PC-3 (cell line): ENCODE results near the gene ORC5. TPM values are rescaled to one million over a fixed set of nuclear protein-coding genes. Genes with fewer than 3 reads are reported as not detected.

ENCODE experiments used
- ATAC-seq: fragments of 200-7000 bp; cut with Tn5 transposase; 2 replicates; pipeline ENCODE4 v1.9.1; 2020; ENCODE audit warnings: mild to moderate bottlenecking, moderate library complexity
- BruUV-seq: library from RNA; stranded (reverse); fragments of 400-500 nt; replicated peaks from 2 replicates; lab custom pipeline; 2021; lab: Mats Ljungman, UMichigan
- CTCF ChIA-PET: fragments of 300-600 bp; sonication (Branson Sonifier 250); formaldehyde crosslinking; loops from one replicate; lab custom pipeline; 2022; ENCODE audit warnings: antibody characterized with exemption; lab: Charles Lee
- POLR2A ChIA-PET: fragments of 300-600 bp; sonication (Branson Sonifier 250); formaldehyde crosslinking; loops from one replicate; lab custom pipeline; 2022; ENCODE audit warnings: antibody characterized with exemption; ENCODE audit not compliant: unreplicated experiment; lab: Charles Lee
- DNase-seq: peaks from one replicate; pipeline ENCODE4 v3.0.0-alpha.2; 2015
- H2AFZ ChIP-seq: fragments of 300-600 bp; sonication (generic); 2 replicates; pipeline ENCODE4 v1.6.0; 2016; ENCODE audit warnings: antibody characterized with exemption, low read length
- H3F3A ChIP-seq: fragments of 300-600 bp; sonication (generic); one replicate; pipeline ENCODE4 v1.6.0; 2017; ENCODE audit warnings: antibody characterized with exemption, low read length, control low read depth, mild to moderate bottlenecking; ENCODE audit not compliant: unreplicated experiment
- H3K27ac ChIP-seq: fragments of 300-600 bp; sonication (generic); 2 replicates; pipeline ENCODE4 v1.5.1; 2016; ENCODE audit warnings: mild to moderate bottlenecking, low read length
- H3K27me3 ChIP-seq: fragments of 300-600 bp; sonication (generic); 2 replicates; pipeline ENCODE4 v1.6.1; 2016; ENCODE audit warnings: low read length, mixed read lengths
- H3K36me3 ChIP-seq: fragments of 300-600 bp; sonication (generic); 2 replicates; pipeline ENCODE4 v1.6.1; 2016; ENCODE audit warnings: low read depth, mixed run types, low read length, mixed read lengths
- H3K4me1 ChIP-seq: fragments of 300-600 bp; sonication (generic); 2 replicates; pipeline ENCODE4 v1.5.1; 2016; ENCODE audit warnings: low read length; ENCODE audit not compliant: insufficient read depth
- H3K4me2 ChIP-seq: fragments of 300-600 bp; sonication (generic); 2 replicates; pipeline ENCODE4 v1.6.0; 2016; ENCODE audit warnings: low read length
- H3K4me3 ChIP-seq: fragments of 300-600 bp; sonication (generic); 2 replicates; pipeline ENCODE4 v1.5.1; 2016; ENCODE audit warnings: mild to moderate bottlenecking, low read length, mixed read lengths
- H3K79me2 ChIP-seq: fragments of 300-600 bp; sonication (generic); 2 replicates; pipeline ENCODE4 v1.6.1; 2017; ENCODE audit warnings: low read length, mixed read lengths
- H3K9ac ChIP-seq: fragments of 300-600 bp; sonication (generic); 2 replicates; pipeline ENCODE4 v1.6.0; 2016; ENCODE audit warnings: mild to moderate bottlenecking, low read length
- H3K9me2 ChIP-seq: fragments of 300-600 bp; sonication (generic); replicated peaks from 2 replicates; pipeline ENCODE4 v1.6.1; 2016; ENCODE audit warnings: mixed run types, low read length, mixed read lengths
- H3K9me3 ChIP-seq: fragments of 300-600 bp; sonication (generic); 2 replicates; pipeline ENCODE4 v1.6.1; 2016; ENCODE audit warnings: low read length, mixed read lengths
- H4K20me1 ChIP-seq: fragments of 300-600 bp; sonication (generic); 2 replicates; pipeline ENCODE4 v1.6.1; 2016; ENCODE audit warnings: low read length, mixed read lengths
- CTCF ChIP-seq: fragments of 300-600 bp; sonication (generic); conservative IDR thresholded peaks from 2 replicates; pipeline ENCODE4 v1.5.1; 2017; ENCODE audit warnings: antibody characterized with exemption, low read depth, mild to moderate bottlenecking, low read length
- EZH2 ChIP-seq: fragments of 300-600 bp; sonication (generic); IDR thresholded peaks from one replicate; pipeline ENCODE4 v1.6.1; 2017; ENCODE audit warnings: antibody characterized with exemption, mild to moderate bottlenecking, low read length; ENCODE audit not compliant: unreplicated experiment
- EZH2phosphoT487 ChIP-seq: fragments of 300-600 bp; sonication (generic); IDR thresholded peaks from 2 replicates; pipeline ENCODE4 v1.6.1; 2018; ENCODE audit warnings: mild to moderate bottlenecking, antibody characterized with exemption, low read length, borderline replicate concordance
- intact Hi-C: fragments of 100-400 bp; cut with micrococcal nuclease; formaldehyde crosslinking; loops from 2 replicates; pipeline ENCODE4 v1.9.0; 2023
- total RNA-seq: library from RNA; depleted of rRNA; stranded (reverse); fragments of >200 nt; gene quantifications from 2 replicates; pipeline ENCODE4 v1.2.3, GENCODE V29; 2014

The ORC5 gene
- total RNA-seq, 1 experiment from 2014 or later: 34.5 TPM

DNA sequence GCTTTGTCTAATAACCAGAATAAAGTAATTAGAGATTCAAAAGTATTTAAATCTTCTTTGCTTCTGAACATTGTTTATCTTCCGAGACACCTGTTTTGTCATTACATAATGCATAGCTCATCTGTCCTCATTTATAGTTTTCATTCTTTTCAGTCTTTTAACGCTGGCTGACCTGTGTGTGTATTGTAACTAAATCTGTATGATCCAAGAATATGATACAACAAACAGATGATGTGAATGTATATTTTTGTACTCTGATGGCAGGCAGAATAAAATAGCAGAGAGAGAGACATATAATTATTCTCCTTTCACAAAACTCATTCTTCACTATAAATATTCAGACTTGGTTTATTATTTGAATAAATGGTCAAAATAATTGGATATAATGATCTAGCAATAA lies 80.6 kb downstream of the ORC5 start:
- Histone ChIP-seq H3K9ac (no peak overlapping the region), H3K27me3 (no peaks in the 10 kb centered on the region), H3F3A (no peaks in the 10 kb centered on the region), H3K79me2 (no peaks in the 10 kb centered on the region), H3K4me2 (no peak overlapping the region), H3K36me3 (0 out of 2 replicates have a peak, but pooled peaks cover 13% of the 10 kb centered on the region), H3K9me3 (no peaks in the 10 kb centered on the region), H3K4me1 (no peaks in the 10 kb centered on the region; the same call in 1 of the 2 replicates), H3K9me2 (no peaks in the 10 kb centered on the region), H2AFZ (no peak overlapping the region), H3K27ac (no peak overlapping the region), H3K4me3 (no peak overlapping the region), H4K20me1 (no peaks in the 10 kb centered on the region)
- CTCF ChIA-PET: no interaction called here
- TF ChIP-seq EZH2 (no peak), CTCF (no peak), EZH2phosphoT487 (no peak)
- DNase-seq (no peak), ATAC-seq (no peak)
- POLR2A ChIA-PET: no interaction called here
- BruUV-seq: no TSS peak
- intact Hi-C loops: no loop called here

GRCh38 chr7:104126411-104126841 lies 81.4 kb downstream of the ORC5 start:
- Histone ChIP-seq H3K4me3 (no peak overlapping the region), H4K20me1 (no peaks in the 10 kb centered on the region), H3K9me2 (no peaks in the 10 kb centered on the region), H3F3A (no peaks in the 10 kb centered on the region), H3K27ac (no peak overlapping the region), H3K36me3 (0 out of 2 replicates have a peak, but pooled peaks cover 9% of the 10 kb centered on the region), H3K9ac (no peak overlapping the region), H3K4me1 (no peaks in the 10 kb centered on the region; the same call in 1 of the 2 replicates), H3K4me2 (no peak overlapping the region), H3K27me3 (no peaks in the 10 kb centered on the region), H3K79me2 (no peaks in the 10 kb centered on the region), H3K9me3 (no peaks in the 10 kb centered on the region), H2AFZ (no peak overlapping the region)
- ATAC-seq (no peak), DNase-seq (no peak)
- POLR2A ChIA-PET: no interaction called here
- CTCF ChIA-PET: no interaction called here
- no TSS peak for BruUV-seq
- intact Hi-C loops: no loop called here
- TF ChIP-seq CTCF (no peak), EZH2 (no peak), EZH2phosphoT487 (no peak)

- POLR2A ChIA-PET: no interaction called here
- no peaks in the 10 kb centered on the region for H3K9me3 ChIP-seq
- H3K4me2 ChIP-seq: no peak overlapping the region
- ATAC-seq (no peak), DNase-seq (no peak)
- no peaks in the 10 kb centered on the region for H3F3A ChIP-seq
- H3K9ac ChIP-seq: no peak overlapping the region
- H3K4me3 ChIP-seq: no peak overlapping the region
- TF ChIP-seq CTCF (no peak), EZH2phosphoT487 (no peak), EZH2 (no peak)
- CTCF ChIA-PET: interaction anchor here (0.6 kb wide), 2 partner anchors 19 to 518 kb away, joined by 3 to 4 read pairs; no protein-coding TSS in a partner anchor
- no peak overlapping the region for H3K27ac ChIP-seq
- no peak overlapping the region for H2AFZ ChIP-seq
- 0 out of 2 replicates have a peak, but pooled peaks cover 9% of the 10 kb centered on the region for H3K36me3 ChIP-seq
- H3K79me2 ChIP-seq: no peaks in the 10 kb centered on the region
- no peaks in the 10 kb centered on the region; the same call in 1 of the 2 replicates for H3K4me1 ChIP-seq
- no peaks in the 10 kb centered on the region for H3K9me2 ChIP-seq
- no TSS peak for BruUV-seq
- intact Hi-C loops: no loop called here
- no peaks in the 10 kb centered on the region for H3K27me3 ChIP-seq
- H4K20me1 ChIP-seq: no peaks in the 10 kb centered on the region
Observed at GRCh38 chr7:104124893-104125477, 82.8 kb downstream of the ORC5 start.
